PC-9 (cell line): Measurements from ENCODE around the gene ACSF2.

Experiments used
- EZH2 ChIP-seq: fragments of 200-600 bp; sonication (generic); IDR thresholded peaks from 2 replicates; pipeline ENCODE4 v1.8.0; 2017; ENCODE audit warnings: antibody characterized with exemption, low read depth
- TF ChIP-seq, protein P1 (sequence below): fragments of 200-600 bp; sonication (generic); conservative IDR thresholded peaks from 2 replicates; pipeline ENCODE4 v1.6.1; 2017; ENCODE audit warnings: mixed run types, antibody characterized with exemption, mild to moderate bottlenecking, moderate library complexity

DNA sequence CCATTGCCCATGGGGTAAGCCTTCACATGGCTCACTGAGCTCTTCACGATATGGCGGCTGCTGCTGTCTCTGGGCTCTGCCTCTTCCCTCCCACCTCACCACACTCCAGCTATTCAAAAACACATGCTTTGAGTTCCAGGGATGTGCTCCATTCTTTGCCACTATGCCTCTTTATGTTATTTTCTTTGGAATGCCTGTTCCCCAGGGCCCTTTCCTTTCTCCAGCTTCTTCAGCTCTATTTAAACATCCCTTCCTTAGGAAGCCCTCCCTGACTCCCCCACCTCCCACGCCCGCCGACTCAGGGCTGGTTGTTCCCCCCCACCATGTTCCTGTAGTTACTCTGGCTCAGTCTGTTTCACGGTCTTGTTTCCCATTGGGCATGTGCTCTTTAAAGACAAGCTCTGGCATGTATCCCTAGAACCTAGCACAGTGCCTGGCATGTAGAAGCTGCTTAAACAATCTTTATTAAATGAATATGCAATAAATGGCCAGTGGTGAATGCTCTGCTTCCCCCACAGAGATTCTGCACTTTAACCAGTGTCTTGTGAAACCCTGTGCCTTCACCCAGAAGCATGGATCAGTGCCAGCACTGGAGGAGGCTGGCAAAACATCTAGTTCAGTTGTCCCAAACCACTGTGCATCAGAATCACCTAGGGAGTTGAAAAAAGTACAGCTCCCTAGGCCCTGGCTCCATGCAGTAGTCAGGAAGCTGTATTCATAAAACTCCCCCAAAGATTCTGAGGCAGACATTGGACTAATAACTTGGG, 89.1 kb downstream of the ACSF2 start:
- TF ChIP-seq, protein P1, sequence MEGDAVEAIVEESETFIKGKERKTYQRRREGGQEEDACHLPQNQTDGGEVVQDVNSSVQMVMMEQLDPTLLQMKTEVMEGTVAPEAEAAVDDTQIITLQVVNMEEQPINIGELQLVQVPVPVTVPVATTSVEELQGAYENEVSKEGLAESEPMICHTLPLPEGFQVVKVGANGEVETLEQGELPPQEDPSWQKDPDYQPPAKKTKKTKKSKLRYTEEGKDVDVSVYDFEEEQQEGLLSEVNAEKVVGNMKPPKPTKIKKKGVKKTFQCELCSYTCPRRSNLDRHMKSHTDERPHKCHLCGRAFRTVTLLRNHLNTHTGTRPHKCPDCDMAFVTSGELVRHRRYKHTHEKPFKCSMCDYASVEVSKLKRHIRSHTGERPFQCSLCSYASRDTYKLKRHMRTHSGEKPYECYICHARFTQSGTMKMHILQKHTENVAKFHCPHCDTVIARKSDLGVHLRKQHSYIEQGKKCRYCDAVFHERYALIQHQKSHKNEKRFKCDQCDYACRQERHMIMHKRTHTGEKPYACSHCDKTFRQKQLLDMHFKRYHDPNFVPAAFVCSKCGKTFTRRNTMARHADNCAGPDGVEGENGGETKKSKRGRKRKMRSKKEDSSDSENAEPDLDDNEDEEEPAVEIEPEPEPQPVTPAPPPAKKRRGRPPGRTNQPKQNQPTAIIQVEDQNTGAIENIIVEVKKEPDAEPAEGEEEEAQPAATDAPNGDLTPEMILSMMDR: no peak
- TF ChIP-seq EZH2: no peak
